ENCODE data around the gene PRKN. TPM values are rescaled to one million over a fixed set of nuclear protein-coding genes. Genes with fewer than 3 reads are reported as not detected.

The PRKN gene
- total and polyA plus RNA-seq, 2 experiments from 2014 or later = 0.10 to 0.84 TPM

GRCh38 chr6:162533009-162533400, 194.6 kb downstream of the PRKN start (continued):
- TF ChIP-seq ZNF462 (CRISPR knock-in tag; IDR thresholded peaks at IDR 0.05) = no peak
- TF ChIP-seq ZNF114 (CRISPR knock-in tag; IDR thresholded peaks at IDR 0.05) = no peak
- TF ChIP-seq JUNB (IDR thresholded peaks at IDR 0.05; ENCODE audit: unreplicated experiment) = no peak

GRCh38 chr6:162532283-162533008, 195.1 kb downstream of the PRKN start:
- Histone ChIP-seq H3K9me2 (ENCODE audit: insufficient read depth) (no peaks in the 10 kb centered on the region), H2AFZ (0 out of 2 replicates have a peak overlapping the region, but pooled peaks have one; percentile 10), H3F3A (replicated peaks; ENCODE audit: low read depth) (no peaks in the 10 kb centered on the region), H3K36me3 (ENCODE audit: insufficient read depth) (no peaks in the 10 kb centered on the region), H3K4me1 (ENCODE audit: insufficient read depth) (no peaks in the 10 kb centered on the region), H3K27ac (ENCODE audit: low read depth) (no peak overlapping the region), H3K79me2 (replicated peaks; ENCODE audit: insufficient read depth) (no peaks in the 10 kb centered on the region), H3K27me3 (ENCODE audit: insufficient read depth) (no peaks in the 10 kb centered on the region), H3K4me2 (no peak overlapping the region), H3K4me3 (no peak overlapping the region), H4K20me1 (replicated peaks; ENCODE audit: insufficient read depth) (no peaks in the 10 kb centered on the region)
- Mint-ChIP-seq H3K4me3 (no peak overlapping the region), H3K9me3 (no peaks in the 10 kb centered on the region), H3K4me1 (peaks cover under 1% of the 10 kb centered on the region; the same call in 2 of the 3 replicates), H3K27me3 (ENCODE audit: insufficient read depth, low read depth, poor library complexity) (peaks cover 4% of the 10 kb centered on the region), H3K27ac (no peak overlapping the region), H3K36me3 (ENCODE audit: low read depth) (no peaks in the 10 kb centered on the region)
- ATAC-seq (no peak), DNase-seq (ENCODE audit: low spot score) (no peak)
- TF ChIP-seq CREB1 (CRISPR knock-in tag; IDR thresholded peaks at IDR 0.05; ENCODE audit: low read depth) (no peak), ETS1 (IDR thresholded peaks at IDR 0.05) (no peak), EZH2 (IDR thresholded peaks at IDR 0.05; ENCODE audit: low read depth, unreplicated experiment) (no peak), ZNF462 (CRISPR knock-in tag; IDR thresholded peaks at IDR 0.05) (no peak), JUNB (IDR thresholded peaks at IDR 0.05; ENCODE audit: unreplicated experiment) (no peak), NANOG (IDR thresholded peaks at IDR 0.05; ENCODE audit: borderline replicate concordance) (no peak)

All from GM23338 (cell line).